HG02981 (cell line): Measurements from ENCODE around the gene AGMO.

ENCODE experiments used
- ATAC-seq: cut with Tn5 transposase; IDR thresholded peaks from one replicate; pipeline ENCODE4 v1.9.1; 2021; ENCODE audit warnings: mild to moderate bottlenecking, moderate library complexity; ENCODE audit not compliant: unreplicated experiment

The AGMO gene

DNA sequence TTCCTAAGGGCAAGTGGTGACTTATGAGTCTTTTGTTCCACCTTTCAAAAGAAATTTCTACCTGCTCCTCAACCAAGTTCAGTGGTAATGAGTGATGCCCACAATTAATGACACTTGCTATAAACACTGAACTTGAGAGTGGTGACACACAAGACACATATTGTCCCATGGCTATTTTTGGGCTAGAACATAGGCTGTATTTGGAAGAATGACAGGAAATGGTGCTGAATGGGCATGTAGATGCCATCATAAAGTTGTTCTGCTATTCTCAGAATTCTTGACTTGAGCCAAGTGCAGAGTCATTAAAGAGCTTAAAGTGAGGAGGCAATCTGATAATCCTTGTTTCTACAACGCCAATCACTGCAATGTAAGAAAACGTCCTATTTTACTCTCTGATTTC is 313.3 kb downstream of the AGMO start:
- ATAC-seq: no peak

- no peak for ATAC-seq
Observed at GRCh38 chr7:15245831-15246230, 316.0 kb downstream of the AGMO start.

- no peak for ATAC-seq
Observed at GRCh38 chr7:15239801-15240200, 322.0 kb downstream of the AGMO start.

DNA sequence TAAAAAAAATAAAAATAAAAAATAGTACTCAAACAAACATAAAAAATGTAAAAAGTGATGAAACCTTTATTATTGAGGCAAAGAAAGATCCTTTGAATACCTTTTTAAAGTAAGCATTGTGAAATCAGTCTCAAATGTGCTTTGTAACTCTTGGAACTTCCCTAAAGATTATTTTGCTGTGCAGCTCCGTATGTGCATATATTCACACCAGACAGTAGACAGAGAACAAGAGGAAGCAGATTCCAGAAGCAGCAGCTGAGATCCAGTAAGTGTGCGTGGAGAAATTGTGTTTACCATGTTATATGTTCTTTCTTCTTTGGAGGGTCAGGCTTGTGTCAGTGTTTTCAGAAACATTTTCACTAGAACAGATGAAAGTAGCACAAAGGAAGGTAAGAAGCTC is 324.9 kb downstream of the AGMO start:
- ATAC-seq: no peak

DNA sequence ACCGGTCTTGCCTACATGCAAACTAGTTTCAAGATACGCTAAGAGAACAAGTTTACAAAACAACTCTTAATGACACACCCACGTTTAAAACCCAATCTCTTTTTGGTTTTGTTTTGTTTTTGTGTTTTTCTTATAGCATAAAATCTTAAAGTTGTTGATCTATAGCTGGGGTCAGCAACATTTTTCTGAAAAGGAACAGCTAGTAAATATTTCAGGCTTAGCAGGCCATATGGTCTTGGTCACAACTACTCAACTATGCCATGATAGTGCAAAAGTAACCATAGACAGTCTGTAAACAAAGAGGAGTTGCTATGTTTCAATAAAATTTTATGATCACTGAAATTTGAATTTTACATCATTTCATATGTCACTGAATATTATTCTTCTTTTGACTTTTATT is 327.4 kb downstream of the AGMO start:
- no peak for ATAC-seq

- ATAC-seq: no peak
Observed at GRCh38 chr7:15228831-15229230, 333.0 kb downstream of the AGMO start.

- no peak for ATAC-seq
Observed at GRCh38 chr7:15225981-15226380, 335.8 kb downstream of the AGMO start.

- ATAC-seq: no peak
Observed at GRCh38 chr7:15219758-15220157, 342.1 kb downstream of the AGMO start.

DNA sequence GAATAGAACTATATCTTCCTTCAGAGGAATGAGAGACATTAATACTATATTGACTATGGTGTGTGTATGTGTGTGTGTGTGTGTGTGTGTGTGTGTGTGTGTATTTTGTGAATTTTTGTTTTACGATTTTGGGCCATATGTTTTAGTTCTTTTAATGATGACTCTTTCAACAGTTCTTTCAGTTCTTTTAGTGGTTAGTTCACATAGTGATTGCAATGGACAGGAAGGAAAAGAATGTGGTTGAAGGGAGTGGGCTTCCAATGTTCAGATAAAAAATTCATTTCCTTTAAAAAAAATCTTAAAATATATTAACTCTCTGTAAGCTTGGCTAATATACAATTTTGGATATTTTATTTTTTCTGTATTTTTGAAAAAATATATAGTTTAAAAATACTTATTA is 343.6 kb downstream of the AGMO start:
- no peak for ATAC-seq

GRCh38 chr7:15215616-15216015 is 346.2 kb downstream of the AGMO start:
- ATAC-seq: no peak

- no peak for ATAC-seq
Observed at GRCh38 chr7:15214976-15215375, 346.8 kb downstream of the AGMO start.

- no peak for ATAC-seq
Observed at GRCh38 chr7:15213093-15213492, 348.7 kb downstream of the AGMO start.

- no peak for ATAC-seq
Observed at GRCh38 chr7:15209429-15209828, 352.4 kb downstream of the AGMO start.

GRCh38 chr7:15204421-15204820 is 357.4 kb downstream of the AGMO start:
- ATAC-seq: no peak

DNA sequence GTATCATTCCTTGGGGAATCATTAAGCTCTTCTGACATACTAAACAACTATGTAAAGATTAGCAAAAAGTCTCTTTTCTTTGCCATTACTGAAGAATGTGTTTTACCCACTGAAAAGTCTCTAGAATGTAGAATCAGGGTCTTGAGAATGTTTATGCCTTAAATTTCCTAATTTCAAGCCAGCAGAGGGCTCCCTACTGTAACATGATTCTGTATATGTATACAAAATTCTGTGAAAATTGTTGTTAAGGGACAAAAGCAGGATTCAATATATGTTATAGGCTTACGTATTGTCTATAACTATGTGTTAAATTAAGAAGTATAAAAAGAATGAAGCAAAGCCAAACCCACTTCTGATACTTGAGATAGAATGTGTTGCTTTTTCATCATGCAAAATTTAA is 362.3 kb downstream of the AGMO start:
- no peak for ATAC-seq

GRCh38 chr7:15197042-15197977 is 364.5 kb downstream of the AGMO start:
- no peak for ATAC-seq

DNA sequence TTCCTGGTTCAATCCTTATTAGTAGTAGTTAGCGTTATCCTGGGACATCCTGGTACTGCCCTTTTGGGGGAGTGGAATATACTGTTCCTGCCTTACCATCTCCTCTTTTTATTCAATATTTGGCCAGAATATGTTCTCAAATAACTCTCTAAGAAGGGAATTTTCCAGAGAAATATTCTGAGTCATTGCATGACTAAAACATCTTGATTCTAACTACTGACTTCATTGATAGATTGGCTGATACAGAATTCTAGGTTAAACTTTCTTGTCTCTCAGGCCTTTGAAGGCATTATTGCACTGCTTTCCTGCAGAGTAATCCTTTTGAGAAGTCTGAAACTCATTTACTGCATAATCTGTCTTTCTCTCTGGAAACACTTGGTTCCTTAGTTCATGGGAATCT is 383.8 kb downstream of the AGMO start:
- no peak for ATAC-seq

DNA sequence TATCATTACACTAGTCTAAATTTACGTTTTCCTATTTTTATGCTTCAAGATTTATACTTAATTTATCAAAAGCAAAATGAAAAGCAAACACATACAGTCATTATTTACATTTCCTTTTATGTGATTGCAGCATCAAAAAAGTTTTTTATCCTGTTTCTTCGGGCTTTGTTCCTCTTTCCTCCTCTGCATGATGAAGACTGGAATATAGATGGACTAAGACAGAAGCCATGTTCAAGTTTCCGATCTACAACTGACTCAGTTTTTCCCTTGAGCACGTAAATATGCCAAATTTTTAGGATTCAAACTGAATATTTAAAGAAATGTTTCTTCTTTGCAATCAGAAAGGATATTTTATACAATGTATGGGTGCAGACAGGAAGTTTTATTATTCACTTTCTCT is 385.7 kb downstream of the AGMO start:
- ATAC-seq: no peak

DNA sequence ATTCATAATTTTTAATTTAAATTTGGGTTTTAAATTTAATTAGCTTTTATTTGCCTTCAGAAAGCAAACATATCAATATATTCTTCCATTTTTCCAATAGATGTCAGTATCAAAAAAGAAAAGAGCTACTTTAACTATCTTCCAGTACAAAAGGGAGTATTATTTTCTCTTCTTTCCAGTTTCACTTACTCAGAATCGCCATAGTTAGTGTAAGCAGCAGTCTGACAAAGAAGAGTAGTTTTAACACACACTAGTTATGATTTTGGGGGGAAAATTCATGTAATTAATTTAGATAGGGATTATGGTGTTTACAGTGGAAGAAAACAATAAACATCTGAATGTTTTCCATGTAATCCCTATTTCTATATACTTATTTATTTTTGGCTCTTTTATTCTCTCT is 386.7 kb downstream of the AGMO start:
- no peak for ATAC-seq

DNA sequence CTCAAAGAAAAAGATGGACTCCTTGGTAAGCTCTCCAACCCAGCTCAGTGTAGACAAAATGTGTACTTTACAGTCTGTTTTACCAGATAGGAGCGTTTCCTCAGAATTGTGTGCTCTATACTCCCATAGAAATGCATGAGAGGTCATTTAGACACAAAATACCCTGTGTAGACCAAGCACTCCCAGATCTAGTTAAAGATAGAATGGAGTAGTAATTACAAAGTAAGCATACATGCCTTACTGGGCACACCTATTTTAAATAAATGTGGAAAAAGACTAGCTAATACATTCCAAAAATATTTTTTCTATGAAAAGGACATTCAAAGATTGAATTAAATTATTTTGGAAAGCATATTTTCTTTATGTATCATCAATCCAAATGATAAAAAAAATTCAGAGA is 387.3 kb downstream of the AGMO start:
- ATAC-seq: no peak

DNA sequence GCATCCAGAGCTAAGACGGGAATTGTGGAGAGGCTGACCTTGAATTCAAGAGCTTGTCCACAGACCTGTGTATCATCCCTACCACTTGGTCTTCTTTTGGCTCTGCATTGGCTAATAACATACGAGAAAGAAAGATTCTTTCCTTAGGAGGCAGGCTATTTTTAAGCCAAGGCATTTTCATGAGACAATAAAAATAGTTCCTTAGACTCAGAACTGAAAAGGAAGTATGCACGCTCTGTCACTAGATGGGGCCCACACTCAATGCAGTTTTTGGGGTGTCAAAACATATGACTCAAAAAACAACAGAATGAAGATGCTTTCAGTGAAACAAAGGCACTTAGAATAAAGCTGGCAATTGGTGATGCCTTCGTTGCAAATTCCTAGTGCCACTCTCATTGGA is 393.3 kb downstream of the AGMO start:
- no peak for ATAC-seq

- no peak for ATAC-seq
Observed at GRCh38 chr7:15167912-15168311, 393.9 kb downstream of the AGMO start.

- no peak for ATAC-seq
Observed at GRCh38 chr7:15166620-15167019, 395.2 kb downstream of the AGMO start.
